ENCODE measurements around the gene KRTAP5-5. TPM values are rescaled to one million over a fixed set of nuclear protein-coding genes. Genes with fewer than 3 reads are reported as not detected.
A peak's percentile ranks its signal among the peaks of the same experiment; 100 is the strongest.
"Not testable (repeated sequence)": the region's sequence is repeated elsewhere in the genome, so short reads cannot be mapped to it uniquely, and the experiment has no call there.

Gene KRTAP5-5
- total RNA-seq, 1 experiment from 2014 or later = not detected

DNA sequence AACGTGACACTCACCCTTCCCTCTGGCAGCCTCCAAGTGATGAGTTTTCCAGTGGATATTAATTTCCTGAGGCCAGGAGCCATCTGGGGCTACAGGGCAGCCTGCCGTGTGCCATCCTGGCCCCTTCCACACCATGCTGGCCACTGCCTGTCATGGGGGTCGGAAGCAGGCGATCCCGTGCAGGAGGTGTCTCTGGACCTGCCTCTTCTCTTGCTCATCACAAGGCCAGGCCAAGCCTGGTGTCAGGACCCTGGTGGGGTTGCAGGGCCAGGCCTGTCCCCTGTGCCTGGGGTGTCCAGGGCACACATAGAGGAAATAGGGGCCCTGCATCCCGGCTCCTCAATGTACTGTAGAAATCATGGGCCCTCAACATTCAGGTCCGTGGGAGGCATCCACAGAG is 24.9 kb upstream of the KRTAP5-5 start:
- ATAC-seq (no peak), DNase-seq (ENCODE audit: low spot score) (no peak)
- Mint-ChIP-seq H3K36me3 (peaks cover 27% of the 10 kb centered on the region), H3K27ac (no peak overlapping the region), H3K4me1 (peaks cover 17% of the 10 kb centered on the region), H3K9me3 (peaks cover 28% of the 10 kb centered on the region), H3K27me3 (ENCODE audit: low read depth) (peaks cover 34% of the 10 kb centered on the region), H3K4me3 (no peak overlapping the region)
- POLR2A ChIA-PET = no interaction called here
- TF ChIP-seq ZNF232 (CRISPR knock-in tag; IDR thresholded peaks at IDR 0.05) (no peak), JUN (CRISPR knock-in tag; IDR thresholded peaks at IDR 0.05) (no peak), HMGXB4 (CRISPR knock-in tag; IDR thresholded peaks at IDR 0.05) (no peak), E2F5 (CRISPR knock-in tag; IDR thresholded peaks at IDR 0.05) (no peak), ESRRA (CRISPR knock-in tag; IDR thresholded peaks at IDR 0.05; ENCODE audit: borderline replicate concordance) (no peak)
- CTCF ChIA-PET = interaction anchor here (1.0 to 1.8 kb wide), 2 partner anchors 9 to 58 kb away, joined by 3 to 10 read pairs; no protein-coding TSS in a partner anchor

- H3K27ac Mint-ChIP-seq; DNase-seq (ENCODE audit: low spot score); POLR2A ChIA-PET; ATAC-seq; H3K4me3 Mint-ChIP-seq: not testable (repeated sequence)
- CTCF ChIA-PET = interaction anchor here (1.0 to 1.8 kb wide), 3 partner anchors 10 to 59 kb away, joined by 3 to 10 read pairs (median 5); no protein-coding TSS in a partner anchor
- Mint-ChIP-seq H3K4me1 (peaks cover 10% of the 10 kb centered on the region), H3K36me3 (peaks cover 23% of the 10 kb centered on the region), H3K9me3 (peaks cover 28% of the 10 kb centered on the region), H3K27me3 (ENCODE audit: low read depth) (peaks cover 36% of the 10 kb centered on the region)
These were observed 23.7 kb upstream of the KRTAP5-5 start for GRCh38 chr11:1605923-1606322.

GRCh38 chr11:1607156-1607845 is 22.3 kb upstream of the KRTAP5-5 start:
- Mint-ChIP-seq H3K27me3 (ENCODE audit: low read depth) (peaks cover 29% of the 10 kb centered on the region), H3K9me3 (peaks cover 17% of the 10 kb centered on the region), H3K4me1 (peaks cover 12% of the 10 kb centered on the region)
- H3K36me3 Mint-ChIP-seq, POLR2A ChIA-PET, H3K27ac Mint-ChIP-seq, H3K4me3 Mint-ChIP-seq: not testable (repeated sequence)
- DNase-seq (ENCODE audit: low spot score) = peak; percentile 40
- CTCF ChIA-PET = interaction anchor here (1.1 to 2.2 kb wide), 3 partner anchors 12 to 61 kb away, joined by 3 to 17 read pairs (median 14); partner anchors contain the start of gene KRTAP5-5
- ATAC-seq = peak; percentile 83

- H3K4me3 Mint-ChIP-seq; POLR2A ChIA-PET; H3K27ac Mint-ChIP-seq; H3K36me3 Mint-ChIP-seq; ATAC-seq; DNase-seq (ENCODE audit: low spot score): not testable (repeated sequence)
- Mint-ChIP-seq H3K4me1 (peaks cover 12% of the 10 kb centered on the region), H3K9me3 (peaks cover 14% of the 10 kb centered on the region), H3K27me3 (ENCODE audit: low read depth) (peaks cover 26% of the 10 kb centered on the region)
- CTCF ChIA-PET = interaction anchor here (1.1 to 2.2 kb wide), 3 partner anchors 12 to 61 kb away, joined by 3 to 17 read pairs (median 14); partner anchors contain the start of gene KRTAP5-5
These were observed 21.7 kb upstream of the KRTAP5-5 start for GRCh38 chr11:1607901-1608300.

DNA sequence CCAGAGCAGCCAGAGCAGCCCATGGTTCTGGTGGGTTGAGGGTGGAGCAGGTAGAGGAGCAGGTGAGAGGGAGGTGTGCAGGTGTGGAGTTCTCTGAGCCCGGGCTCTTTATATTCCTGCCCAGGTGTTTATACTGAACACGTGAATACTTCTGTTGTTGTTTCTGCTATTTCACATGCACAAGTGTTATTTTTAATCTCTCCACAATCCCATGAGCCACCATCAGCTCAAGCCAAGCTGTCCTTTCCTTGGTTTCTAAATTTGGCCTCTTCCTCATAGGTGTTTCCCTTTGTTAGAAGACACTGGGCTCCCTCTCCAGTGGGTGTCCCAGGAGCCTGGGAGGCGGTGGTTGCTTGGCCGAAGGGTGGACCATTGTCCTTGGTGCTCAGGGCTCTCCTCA is 21.2 kb upstream of the KRTAP5-5 start, which contains the start of gene KRTAP5-3:
KRTAP5-3 (minus strand) TSS at position 101 of the 400 bp plus-strand sequence; CDS start at position 23, 78 bp downstream.
- no peak within 1 kb of the TSS for H3K27ac Mint-ChIP-seq
- no peak within 1 kb of the TSS for H3K4me3 Mint-ChIP-seq
- H3K4me1 Mint-ChIP-seq = peaks cover 12% of the 10 kb centered on the region
- peaks cover 7% of the 10 kb centered on the region for H3K36me3 Mint-ChIP-seq
- CTCF ChIA-PET = interaction anchor here (1.1 to 2.2 kb wide), 3 partner anchors 13 to 62 kb away, joined by 3 to 17 read pairs (median 14); partner anchors contain the start of gene KRTAP5-5
- POLR2A ChIA-PET = no interaction called here
- ATAC-seq = no peak
- H3K9me3 Mint-ChIP-seq = peaks cover 14% of the 10 kb centered on the region
- DNase-seq (ENCODE audit: low spot score) = no peak
- H3K27me3 Mint-ChIP-seq (ENCODE audit: low read depth) = peaks cover 26% of the 10 kb centered on the region
- TF ChIP-seq SMAD3 (CRISPR knock-in tag; IDR thresholded peaks at IDR 0.05; ENCODE audit: borderline replicate concordance) (no peak), ZNF532 (CRISPR knock-in tag; IDR thresholded peaks at IDR 0.05; ENCODE audit: borderline replicate concordance) (no peak), ZNF512 (CRISPR knock-in tag; IDR thresholded peaks at IDR 0.05; ENCODE audit: borderline replicate concordance) (no peak), NFE2L1 (CRISPR knock-in tag; IDR thresholded peaks at IDR 0.05) (no peak), CTCF (IDR thresholded peaks at IDR 0.05) (no peak), NR3C1 (CRISPR knock-in tag; conservative IDR thresholded peaks at IDR 0.05; ENCODE audit: low read depth) (no peak)
- TF ChIP-seq, protein P1, sequence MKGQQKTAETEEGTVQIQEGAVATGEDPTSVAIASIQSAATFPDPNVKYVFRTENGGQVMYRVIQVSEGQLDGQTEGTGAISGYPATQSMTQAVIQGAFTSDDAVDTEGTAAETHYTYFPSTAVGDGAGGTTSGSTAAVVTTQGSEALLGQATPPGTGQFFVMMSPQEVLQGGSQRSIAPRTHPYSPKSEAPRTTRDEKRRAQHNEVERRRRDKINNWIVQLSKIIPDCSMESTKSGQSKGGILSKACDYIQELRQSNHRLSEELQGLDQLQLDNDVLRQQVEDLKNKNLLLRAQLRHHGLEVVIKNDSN (CRISPR knock-in tag; IDR thresholded peaks at IDR 0.05) = no peak
